NK-92 (cell line): ENCODE measurements around the gene RELA.
"Not testable (repeated sequence)": the region's sequence is repeated elsewhere in the genome, so short reads cannot be mapped to it uniquely, and the experiment has no call there.

Source experiments
- DNase-seq: peaks from one replicate; lab custom pipeline; 2025; ENCODE audit not compliant: unreplicated experiment; lab: John Stamatoyannopoulos, UW

Gene RELA

DNA sequence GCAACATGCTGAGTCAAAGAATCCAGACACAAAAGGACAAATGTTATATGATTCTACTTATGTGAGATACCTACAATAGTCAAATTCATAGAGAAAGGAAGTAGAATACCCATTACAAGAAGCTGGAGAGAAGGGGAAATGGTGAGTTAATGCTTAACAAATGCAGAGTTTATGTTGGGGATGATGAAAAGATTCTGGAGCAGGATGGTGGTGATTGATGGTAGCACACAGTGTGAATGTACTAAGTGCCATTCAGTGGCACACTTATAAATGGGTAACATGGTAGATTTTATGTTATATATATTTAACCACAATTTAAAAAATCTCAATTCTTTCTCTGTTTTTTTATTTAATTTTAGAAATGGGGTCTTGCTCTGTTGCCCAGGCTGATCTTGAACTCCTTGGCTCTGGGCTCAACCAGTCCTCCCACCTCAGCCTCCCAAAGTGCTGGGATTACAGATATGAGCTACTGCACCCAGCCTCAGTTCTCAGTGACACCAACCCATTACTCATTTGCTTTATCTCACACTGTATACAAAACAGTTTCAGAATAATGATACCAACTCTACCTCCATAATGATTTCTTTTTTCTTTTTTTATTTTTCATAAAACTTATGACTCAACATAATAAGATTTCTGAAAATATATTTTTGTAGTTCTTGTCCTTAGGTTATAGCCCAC, 9.6 kb upstream of the RELA start:
- no peak for DNase-seq

DNA sequence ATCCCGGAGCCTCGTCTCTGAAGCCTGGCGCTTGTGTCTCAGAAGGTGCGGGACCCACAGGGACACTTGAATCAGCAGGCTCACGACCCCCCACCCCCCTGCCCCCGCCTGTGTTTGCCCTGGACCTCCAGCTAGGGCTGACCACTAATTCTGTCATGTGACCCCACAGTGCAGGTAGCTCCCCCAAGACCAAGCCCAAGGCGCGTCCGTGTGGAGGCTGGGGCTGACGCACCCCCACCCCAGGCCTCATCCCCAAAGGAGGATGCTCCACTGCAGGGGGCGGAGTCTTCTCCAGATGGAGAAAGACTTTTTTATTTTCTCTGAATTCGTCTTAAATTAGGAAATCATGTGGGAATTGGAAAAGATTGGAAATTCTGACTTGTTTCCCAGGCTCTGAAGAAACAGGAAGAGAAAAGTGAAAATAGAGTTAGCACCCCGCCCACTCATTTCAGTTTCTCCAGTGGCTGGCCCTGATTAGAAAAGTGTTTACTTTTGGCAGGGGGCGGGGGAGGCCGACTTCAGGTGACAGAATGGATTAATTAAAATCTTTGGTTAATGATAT, 1.0 kb upstream of the RELA start:
- no peak for DNase-seq

DNA sequence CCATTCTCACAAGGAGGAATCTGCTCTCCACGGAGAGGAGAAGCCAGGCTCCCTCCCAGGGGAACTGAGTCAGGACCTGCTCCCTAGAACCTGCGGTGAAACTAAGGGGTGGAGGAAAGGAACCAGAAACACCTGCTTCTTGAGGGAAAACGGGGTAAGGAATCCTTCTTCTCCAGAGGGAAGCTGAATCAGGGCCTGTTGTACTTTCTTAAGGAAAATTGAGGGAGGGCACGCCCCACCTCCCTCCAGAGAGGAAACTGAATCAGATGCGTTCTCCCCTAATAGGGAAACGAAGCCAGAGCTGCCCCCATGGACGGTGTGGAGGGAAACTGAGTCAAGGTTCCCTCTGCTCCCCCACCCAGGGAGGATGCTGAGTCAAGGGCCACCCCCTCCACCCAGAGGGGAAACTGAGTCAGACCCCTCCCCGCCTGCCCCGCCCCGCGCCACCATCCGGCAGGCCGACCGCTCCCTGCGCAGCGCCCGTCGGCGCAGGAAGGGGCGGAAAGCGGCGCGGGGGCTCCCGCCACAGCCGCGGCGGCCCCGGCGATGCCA, 393 bp downstream of the RELA start:
- DNase-seq: no peak

DNA sequence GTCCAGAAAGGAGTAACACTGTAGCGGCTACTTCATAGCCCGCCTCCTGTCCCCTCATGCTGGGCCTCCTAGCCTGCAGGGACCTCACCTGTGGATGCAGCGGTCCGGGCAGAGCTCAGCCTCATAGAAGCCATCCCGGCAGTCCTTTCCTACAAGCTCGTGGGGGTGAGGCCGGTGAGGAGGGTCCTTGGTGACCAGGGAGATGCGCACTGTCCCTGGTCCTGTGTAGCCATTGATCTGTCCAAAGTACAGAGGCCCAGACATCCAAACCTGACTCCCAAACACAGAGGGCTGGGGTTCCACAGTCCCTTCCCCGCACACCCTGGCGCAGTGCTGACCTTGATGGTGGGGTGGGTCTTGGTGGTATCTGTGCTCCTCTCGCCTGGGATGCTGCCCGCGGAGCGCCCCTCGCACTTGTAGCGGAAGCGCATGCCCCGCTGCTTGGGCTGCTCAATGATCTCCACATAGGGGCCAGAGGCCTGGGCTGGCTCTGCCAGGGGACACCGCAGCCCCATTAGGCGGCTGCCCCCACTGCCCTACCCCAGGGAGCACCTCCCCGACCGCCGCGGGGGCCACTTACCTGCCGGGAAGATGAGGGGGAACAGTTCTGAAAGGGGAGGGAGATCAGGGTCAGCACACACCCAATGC, 993 bp downstream of the RELA start:
- no peak for DNase-seq

DNA sequence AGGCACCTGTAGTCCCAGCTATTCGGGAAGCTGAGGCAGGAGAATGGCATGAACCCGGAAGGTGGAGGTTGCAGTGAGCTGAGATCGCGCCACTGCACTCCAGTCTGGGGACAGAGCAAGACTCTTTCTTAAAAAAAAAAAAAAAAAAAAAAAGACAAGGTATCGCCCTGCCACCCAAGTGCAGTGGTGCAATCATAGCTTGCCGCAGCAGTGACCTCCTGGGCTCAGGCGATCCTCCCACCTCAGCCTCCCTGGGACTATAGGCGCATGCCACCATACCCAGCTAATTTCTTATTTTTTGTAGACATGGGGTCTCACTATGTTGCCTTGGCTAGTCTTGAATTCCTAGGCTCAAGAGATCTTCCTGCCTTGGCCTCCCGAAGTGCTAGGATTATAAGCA, 1.8 kb downstream of the RELA start:
- DNase-seq: not testable (repeated sequence)

DNA sequence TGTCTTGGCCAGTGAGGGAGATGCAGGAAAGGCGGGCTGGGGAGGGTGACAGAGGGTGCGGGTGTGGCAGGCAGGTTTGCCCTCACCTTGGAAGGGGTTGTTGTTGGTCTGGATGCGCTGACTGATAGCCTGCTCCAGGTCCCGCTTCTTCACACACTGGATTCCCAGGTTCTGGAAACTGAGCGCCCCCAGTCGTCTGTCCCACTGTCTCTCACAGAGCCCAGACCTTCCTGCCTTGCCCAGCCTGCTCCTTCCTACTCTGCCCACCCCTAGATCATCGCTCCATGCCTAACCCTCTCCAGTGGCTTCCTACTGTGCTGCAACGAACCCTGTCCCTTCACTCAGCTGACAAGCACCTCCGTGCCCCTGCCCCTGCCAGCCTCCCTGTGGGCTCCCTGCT, 2.7 kb downstream of the RELA start:
- no peak for DNase-seq

DNA sequence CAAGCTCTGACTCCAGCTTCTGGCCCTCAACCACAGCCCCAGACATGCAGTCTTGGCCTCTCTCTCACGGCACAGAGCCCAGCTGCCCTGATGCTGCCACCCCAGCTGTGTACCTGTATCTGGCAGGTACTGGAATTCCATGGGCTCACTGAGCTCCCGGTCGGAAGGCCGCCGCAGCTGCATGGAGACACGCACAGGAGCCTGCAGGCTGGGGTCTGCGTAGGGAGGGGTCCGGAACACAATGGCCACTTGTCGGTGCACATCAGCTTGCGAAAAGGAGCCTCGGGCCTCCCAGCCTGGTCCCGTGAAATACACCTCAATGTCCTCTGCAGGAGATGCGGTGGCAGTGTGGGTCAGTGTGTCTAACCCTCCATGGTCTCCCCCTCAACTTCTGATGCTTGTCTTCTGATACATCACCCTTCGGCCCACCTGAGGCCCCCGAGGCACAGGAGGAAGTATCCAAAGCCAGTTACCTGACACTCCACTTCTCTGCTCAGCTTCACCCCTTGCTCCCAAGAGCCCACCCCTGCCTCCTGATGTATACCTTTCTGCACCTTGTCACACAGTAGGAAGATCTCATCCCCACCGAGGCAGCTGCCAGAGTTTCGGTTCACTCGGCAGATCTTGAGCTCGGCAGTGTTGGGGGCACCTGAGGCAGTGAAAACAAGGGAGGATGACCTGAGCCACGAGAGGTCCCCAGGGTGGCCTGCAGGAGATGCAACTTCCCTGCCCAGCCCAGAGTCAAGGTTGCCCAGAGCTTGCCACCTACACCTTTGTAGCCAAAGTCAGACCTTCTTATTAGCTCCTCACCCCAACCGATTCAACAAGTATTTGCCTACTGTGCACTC, 4.3 kb downstream of the RELA start:
- no peak for DNase-seq

DNA sequence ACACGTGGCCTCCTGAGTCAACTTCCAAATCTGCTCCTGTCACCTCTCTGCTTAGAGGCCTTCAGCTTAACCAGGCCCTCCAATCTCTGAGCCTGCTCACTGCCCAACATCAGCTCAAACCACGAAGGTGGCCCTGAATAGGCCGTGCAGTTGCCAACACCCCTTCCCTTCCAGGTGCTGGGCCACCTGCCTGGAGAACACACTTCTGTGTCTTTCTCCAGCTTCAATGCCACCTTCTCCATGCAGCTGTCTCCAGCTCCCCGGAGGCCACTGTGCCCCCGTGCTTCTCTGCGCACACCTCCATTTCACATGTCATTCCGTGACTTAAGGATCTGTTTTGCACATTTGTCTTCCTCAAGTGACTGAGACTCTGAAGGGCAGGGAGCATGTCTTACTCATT, 5.3 kb downstream of the RELA start:
- DNase-seq: no peak

DNA sequence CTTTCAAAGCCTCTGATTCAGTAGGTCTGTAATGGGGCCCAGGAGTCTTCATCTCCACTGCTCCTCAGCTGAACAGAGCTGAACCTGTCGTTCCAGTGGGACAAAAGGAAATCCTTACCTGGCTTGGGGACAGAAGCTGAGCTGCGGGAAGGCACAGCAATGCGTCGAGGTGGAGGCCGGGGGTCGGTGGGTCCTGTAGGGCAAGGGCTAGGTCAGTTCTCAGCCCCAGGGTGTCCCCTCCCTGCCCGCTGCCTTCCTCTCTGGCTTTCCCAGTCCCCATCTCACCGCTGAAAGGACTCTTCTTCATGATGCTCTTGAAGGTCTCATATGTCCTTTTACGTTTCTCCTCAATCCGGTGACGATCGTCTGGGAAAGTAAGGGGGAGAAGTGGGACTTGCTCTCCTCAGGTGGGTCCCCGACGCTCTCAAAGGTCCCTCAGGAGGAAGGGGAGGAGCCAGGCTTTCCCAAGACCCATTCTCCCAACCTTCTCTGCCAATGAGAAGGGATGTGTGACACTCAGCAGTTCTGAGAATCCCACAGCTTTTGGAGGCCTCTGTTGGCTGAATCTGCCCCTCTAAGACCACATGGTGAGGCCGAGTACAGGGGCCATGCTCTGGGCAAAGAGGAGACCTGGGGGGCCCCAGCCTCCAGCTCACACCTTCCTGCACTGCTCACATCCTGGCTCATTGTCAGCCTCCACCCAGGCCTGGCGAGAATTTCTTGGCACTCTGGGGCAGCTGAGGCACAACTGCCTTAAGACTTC, 7.0 kb downstream of the RELA start:
- no peak for DNase-seq

DNA sequence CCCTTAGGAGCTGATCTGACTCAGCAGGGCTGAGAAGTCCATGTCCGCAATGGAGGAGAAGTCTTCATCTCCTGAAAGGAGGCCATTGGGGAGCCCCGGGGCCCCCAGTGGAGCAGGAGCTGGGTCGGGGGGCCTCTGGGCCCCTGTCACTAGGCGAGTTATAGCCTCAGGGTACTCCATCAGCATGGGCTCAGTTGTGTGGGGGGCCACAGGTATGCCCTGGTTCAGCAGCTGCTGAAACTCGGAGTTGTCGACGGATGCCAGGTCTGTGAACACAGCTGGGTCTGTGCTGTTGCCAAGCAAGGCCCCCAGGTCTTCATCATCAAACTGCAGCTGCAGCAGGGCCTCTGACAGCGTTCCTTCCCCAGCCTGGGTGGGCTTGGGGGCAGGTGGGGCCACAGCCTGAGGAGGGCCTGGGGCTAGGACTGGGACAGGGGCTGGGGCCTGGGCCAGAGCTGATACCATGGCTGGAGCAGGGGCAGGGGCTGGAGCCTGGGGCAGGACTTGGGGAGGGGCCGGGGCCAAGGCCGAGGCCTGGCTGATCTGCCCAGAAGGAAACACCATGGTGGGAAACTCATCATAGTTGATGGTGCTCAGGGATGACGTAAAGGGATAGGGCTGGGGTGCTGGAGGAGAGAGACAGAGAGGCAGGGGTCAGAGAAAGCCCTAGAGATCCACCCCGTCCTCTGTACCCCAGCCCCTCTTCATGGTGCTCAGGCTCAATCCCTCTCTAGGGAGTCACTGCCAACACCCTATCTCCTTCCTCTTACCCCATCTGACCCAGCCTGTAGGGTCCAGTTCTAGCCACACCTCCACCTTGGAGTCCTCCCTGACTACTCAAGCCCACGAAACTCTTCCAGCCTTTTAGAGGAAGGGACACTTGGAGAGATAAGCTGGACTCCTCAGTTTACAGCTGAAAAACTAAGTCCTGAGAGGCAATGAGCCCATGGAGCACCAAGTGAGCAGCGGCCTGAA, 8.1 kb downstream of the RELA start:
- no peak for DNase-seq

DNA sequence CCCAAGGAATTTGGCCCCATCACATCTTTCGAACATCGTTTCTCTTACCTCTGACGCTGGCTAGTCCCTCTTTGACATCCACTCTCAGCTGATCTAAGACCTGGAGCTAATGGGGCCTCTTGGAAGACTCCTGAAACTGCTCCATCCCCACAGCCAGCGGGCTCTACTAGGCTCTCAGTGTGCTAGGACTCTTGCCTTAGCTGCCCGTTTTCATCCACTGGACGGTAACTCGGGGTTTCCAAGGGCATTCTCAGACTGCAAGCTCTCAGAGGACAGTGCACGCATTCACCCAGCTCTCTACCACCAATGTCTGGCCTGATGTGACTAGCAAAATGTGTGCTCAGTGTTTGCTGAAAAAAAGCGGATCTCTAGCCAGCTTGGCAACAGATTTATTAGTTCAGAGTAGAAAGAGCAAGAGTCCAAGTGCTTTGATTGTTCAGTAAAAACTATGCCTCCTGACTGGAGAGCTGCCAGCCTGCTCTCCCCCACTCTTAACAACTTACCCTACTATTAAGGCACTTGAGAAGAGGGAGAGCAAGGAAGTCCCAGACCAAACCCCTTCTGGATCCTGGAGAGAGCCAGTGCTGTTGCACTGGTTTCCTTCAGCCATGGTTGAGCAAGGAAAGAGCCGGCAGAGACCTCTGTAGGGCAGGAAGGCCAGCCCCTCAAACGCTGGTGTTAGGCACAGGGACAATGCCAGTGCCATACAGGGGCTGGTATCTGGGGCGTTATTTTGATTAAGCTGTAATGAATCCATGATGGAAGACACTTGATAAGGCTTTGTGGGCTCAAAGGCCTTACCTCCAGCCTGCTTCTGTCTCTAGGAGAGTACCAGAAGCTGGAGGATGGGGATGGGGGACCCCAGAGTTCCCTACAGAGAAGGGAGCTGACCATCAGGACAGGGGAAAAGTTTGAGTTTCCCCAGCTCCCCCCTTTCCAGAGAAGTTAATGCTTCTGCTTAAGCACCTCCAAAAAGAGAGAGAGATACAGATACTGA, 9.2 kb downstream of the RELA start:
- no peak for DNase-seq

DNA sequence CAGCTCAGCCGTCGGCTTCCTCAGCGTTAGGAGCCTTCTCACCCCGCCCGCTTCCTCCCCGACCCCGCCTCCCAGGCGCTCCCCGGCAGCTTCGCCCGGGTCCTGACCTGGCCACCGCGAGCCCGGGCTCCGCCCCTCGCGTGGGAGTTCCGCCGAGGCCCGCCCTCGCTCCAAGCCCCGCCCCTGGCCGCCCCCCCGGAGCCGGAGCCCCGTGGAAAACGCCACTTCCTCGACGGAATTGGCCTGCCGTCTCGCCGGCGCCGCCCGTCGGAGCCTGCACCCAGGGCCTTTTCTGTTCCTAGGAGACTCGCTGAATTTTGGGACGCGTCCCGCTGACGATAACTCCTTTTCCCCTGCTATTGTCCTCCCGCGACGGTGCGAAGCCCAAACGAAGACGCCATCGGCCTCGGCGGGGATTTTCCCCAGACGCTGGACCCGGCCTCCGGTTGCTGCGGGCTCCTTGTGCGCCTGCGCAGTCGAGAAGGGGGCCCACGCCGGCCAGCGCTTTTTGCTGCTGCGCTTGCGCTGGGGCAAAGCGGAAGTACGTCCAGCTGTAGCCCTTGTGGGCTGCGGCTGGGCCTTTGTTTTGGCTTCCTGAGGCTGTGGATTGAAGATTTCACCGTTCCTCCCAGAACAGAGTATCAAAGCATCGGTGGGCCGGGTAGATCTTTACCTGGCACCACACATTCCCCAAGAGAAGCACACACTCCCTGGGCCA, 10.0 kb downstream of the RELA start:
- DNase-seq: peak; percentile 72

DNA sequence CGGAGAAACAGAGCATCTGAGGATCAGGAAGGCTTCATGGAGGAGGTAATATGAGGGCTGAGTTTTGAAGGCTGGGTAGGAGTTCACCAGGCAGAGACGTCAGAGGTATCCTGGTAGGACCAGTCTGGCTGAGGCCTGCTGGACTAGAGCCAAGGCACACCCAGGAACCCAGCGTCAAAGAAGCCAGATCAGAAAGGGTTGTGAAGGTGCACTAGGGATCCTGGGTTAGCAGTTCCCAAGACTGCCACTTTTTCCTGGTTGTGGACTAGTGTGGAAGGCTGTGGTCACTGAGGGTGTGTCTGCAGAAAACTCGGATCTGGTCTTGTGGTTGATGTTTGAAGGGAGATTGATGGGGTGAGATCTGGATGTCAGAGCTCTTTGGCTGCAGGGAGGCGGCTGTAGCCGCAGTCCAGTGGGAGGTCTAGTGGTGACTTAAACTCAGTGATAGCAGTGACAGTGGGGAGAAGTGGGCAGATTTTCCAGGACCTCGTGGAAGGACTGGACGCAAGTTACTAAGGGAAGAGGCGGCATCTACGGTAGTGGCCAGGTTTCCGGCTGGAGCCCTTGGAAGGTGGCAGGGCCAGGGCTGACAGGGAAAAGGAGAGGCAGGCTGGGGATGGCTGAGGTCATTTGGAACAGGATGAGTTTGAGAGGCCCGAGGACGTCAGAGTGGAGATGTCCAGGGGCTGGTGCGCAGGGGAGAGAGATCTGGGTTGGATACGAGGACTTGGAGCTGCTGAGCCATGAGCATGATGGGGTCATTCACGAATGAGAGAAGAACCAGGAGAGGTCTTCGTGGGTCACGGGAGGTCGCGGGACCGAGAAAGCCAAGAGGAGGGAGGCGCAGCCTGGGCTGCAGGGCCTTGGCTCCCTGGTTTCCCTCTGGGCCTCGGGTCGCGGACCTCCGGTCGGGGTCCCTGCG, 10.9 kb downstream of the RELA start:
- no peak for DNase-seq

DNA sequence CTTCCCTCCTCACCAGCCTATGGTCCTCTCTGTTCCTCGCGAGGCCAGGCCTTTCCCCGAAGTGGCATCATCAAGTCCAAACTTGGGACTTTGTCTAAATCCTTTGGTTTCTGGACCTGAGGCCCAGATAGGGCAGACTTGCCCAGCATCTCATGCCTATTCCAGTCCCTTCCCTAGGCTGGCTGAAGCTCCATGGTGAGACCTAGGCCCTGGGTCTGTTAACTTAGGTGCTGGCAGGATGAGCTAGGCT, 11.5 kb downstream of the RELA start:
- no peak for DNase-seq

DNA sequence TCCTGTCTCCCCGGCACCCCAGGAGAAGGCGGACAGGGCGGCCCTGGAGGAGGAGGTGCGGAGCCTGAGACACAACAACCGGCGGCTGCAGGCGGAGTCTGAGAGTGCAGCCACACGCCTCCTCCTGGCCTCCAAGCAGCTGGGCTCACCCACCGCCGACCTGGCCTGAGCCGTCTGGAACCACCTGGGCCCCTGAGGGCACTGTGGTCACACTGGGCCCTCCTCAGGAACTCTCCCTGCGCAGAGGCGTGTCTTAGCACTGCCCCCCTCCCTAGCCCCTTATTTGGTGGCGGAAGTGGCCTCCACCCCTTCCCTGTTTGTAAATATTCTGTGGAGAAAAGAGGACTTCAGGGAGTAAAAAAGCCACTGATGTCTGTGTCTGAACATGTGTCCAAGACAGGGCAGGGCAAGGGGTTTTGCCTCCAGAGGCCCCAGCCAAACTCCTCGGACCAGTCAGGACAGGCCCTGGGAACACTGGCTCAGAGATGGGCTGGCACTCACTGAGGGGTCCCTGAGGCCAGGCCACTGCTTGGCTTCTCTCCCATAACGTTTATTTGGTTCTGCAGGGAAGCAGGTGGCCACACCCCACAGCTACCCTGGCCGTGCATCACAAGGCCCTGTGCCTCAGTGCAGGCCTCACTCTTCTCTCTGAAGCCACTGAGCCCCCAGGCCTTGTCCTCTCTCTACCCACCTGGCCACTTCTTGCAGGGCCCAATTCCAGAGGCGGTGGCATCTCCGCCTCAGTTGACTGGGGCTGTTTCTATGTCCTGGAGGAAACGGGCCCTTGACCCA, 12.0 kb downstream of the RELA start:
- DNase-seq: no peak
